Loucy (cell line): ENCODE measurements around the gene AK3.

Experiments used
- H2AFZ ChIP-seq: fragments of 200-600 bp; sonication (generic); 2 replicates; pipeline ENCODE4 v1.6.0; 2016; ENCODE audit warnings: antibody characterized with exemption, mild to moderate bottlenecking, low read length, moderate library complexity
- H3F3A ChIP-seq: fragments of 200-600 bp; 2 replicates; pipeline ENCODE4 v1.6.0; 2016; ENCODE audit warnings: antibody characterized with exemption, low read depth, mild to moderate bottlenecking
- H3K27me3 ChIP-seq: fragments of 200-600 bp; sonication (generic); 2 replicates; pipeline ENCODE4 v1.6.1; 2014; ENCODE audit warnings: low read length, mild to moderate bottlenecking; ENCODE audit not compliant: insufficient read depth, poor library complexity, severe bottlenecking
- H3K36me3 ChIP-seq: fragments of 200-600 bp; sonication (generic); 2 replicates; pipeline ENCODE4 v1.6.1; 2016; ENCODE audit warnings: low read length; ENCODE audit not compliant: insufficient read depth
- H3K4me1 ChIP-seq: fragments of 200-600 bp; sonication (generic); 2 replicates; pipeline ENCODE4 v1.5.1; 2014; ENCODE audit warnings: low read length, mild to moderate bottlenecking; ENCODE audit not compliant: insufficient read depth, poor library complexity, severe bottlenecking
- H3K4me2 ChIP-seq: fragments of 200-600 bp; sonication (generic); 2 replicates; pipeline ENCODE4 v1.6.0; 2014; ENCODE audit warnings: antibody characterized with exemption, low read length, low read depth, mild to moderate bottlenecking; ENCODE audit not compliant: poor library complexity, severe bottlenecking
- H3K4me3 ChIP-seq: fragments of 200-600 bp; sonication (generic); 2 replicates; pipeline ENCODE4 v1.5.1; 2014; ENCODE audit warnings: low read length, mild to moderate bottlenecking, mixed read lengths; ENCODE audit not compliant: poor library complexity, severe bottlenecking
- H3K79me2 ChIP-seq: fragments of 200-600 bp; sonication (generic); 2 replicates; pipeline ENCODE4 v1.6.1; 2014; ENCODE audit warnings: low read length; ENCODE audit not compliant: insufficient read depth
- H3K9ac ChIP-seq: fragments of 200-600 bp; sonication (generic); 2 replicates; pipeline ENCODE4 v1.6.0; 2014; ENCODE audit warnings: mild to moderate bottlenecking, low read depth, low read length, moderate library complexity; ENCODE audit not compliant: poor library complexity, severe bottlenecking
- H3K9me2 ChIP-seq: fragments of 200-600 bp; sonication (generic); replicated peaks from 2 replicates; pipeline ENCODE4 v1.6.1; 2016; ENCODE audit warnings: low read depth, low read length, mixed read lengths
- H3K9me3 ChIP-seq: fragments of 200-600 bp; sonication (generic); 2 replicates; pipeline ENCODE4 v1.6.1; 2014; ENCODE audit warnings: mild to moderate bottlenecking, antibody characterized with exemption, low read length, low read depth; ENCODE audit not compliant: insufficient read depth
- H4K20me1 ChIP-seq: fragments of 200-600 bp; sonication (generic); 2 replicates; pipeline ENCODE4 v1.6.0; 2014; ENCODE audit warnings: antibody characterized with exemption, low read length, mild to moderate bottlenecking; ENCODE audit not compliant: insufficient read depth, poor library complexity, severe bottlenecking
- EZH2phosphoT487 ChIP-seq: fragments of 200-600 bp; IDR thresholded peaks from 2 replicates; pipeline ENCODE4 v1.6.1; 2018; ENCODE audit warnings: antibody characterized with exemption, mild to moderate bottlenecking, moderate library complexity, borderline replicate concordance
- TF ChIP-seq, protein P1 (sequence below): fragments of 200-600 bp; sonication (generic); conservative IDR thresholded peaks from 2 replicates; pipeline ENCODE4 v1.5.1; 2014; ENCODE audit warnings: mild to moderate bottlenecking, antibody characterized with exemption, low read length

The AK3 gene

DNA sequence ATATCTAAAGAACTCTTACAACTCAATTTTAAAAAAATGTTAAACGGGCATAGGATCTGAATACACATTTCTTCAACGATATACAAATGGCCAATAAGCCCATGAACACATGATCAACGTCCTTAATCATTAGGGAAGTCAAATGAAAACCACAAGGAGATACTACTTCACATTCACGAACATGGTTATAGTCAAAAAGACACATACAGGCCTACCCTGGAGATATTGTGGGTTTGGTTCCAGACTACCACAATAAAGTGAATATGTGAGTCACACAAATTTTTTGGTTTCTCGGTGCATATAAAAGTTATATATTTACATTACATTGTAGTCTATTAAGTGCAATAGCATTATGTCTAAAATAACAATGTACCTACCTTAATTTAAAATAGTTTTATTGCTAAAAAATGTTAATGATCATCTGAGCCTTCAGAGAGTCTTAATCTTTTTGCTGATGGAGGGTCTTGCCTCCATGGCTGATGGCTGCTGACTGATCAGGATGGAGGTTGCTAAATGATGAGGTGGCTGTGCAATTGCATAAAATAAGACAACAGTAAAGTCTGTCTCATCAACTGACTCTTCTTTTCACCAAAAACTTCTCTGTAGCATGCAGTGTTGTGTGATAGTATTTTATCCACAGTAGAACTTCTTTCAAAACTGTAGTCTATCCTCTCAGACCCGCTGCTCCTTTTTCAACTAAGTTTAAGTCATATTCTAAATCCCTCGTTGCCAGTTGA, 15.1 kb downstream of the AK3 start:
- H3K9me3 ChIP-seq = no peaks in the 10 kb centered on the region
- no peak overlapping the region for H3K4me2 ChIP-seq
- no peak overlapping the region for H3K4me3 ChIP-seq
- H3K79me2 ChIP-seq = peaks cover 22% of the 10 kb centered on the region
- no peaks in the 10 kb centered on the region for H3K9me2 ChIP-seq
- peaks cover 14% of the 10 kb centered on the region; the same call in 1 of the 2 replicates for H3K36me3 ChIP-seq
- no peaks in the 10 kb centered on the region for H3K27me3 ChIP-seq
- TF ChIP-seq, protein P1, sequence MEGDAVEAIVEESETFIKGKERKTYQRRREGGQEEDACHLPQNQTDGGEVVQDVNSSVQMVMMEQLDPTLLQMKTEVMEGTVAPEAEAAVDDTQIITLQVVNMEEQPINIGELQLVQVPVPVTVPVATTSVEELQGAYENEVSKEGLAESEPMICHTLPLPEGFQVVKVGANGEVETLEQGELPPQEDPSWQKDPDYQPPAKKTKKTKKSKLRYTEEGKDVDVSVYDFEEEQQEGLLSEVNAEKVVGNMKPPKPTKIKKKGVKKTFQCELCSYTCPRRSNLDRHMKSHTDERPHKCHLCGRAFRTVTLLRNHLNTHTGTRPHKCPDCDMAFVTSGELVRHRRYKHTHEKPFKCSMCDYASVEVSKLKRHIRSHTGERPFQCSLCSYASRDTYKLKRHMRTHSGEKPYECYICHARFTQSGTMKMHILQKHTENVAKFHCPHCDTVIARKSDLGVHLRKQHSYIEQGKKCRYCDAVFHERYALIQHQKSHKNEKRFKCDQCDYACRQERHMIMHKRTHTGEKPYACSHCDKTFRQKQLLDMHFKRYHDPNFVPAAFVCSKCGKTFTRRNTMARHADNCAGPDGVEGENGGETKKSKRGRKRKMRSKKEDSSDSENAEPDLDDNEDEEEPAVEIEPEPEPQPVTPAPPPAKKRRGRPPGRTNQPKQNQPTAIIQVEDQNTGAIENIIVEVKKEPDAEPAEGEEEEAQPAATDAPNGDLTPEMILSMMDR = no peak
- TF ChIP-seq EZH2phosphoT487 = no peak
- H4K20me1 ChIP-seq = peaks cover 4% of the 10 kb centered on the region
- H3K4me1 ChIP-seq = no peaks in the 10 kb centered on the region
- no peaks in the 10 kb centered on the region for H3F3A ChIP-seq
- H3K9ac ChIP-seq = no peak overlapping the region
- H2AFZ ChIP-seq = no peak overlapping the region

DNA sequence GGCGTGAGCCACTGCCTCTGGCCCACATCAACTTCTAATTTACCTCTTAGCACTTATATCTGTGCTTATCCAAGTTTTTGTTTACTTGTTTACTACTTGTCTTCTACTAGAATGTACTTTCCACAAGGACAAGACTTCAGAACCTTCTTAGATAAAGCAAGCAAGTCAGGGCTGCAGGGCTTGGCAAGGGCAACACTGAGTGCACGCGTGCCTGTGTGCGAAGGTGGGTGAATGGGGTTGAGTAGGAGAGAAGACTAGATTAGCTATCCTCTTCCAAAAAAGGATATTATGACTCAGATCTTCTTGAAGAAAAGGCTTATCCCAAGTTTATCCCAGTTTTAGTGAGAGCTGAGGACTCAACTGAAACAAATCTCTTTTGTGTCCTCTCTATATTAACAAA, 19.3 kb downstream of the AK3 start:
- Histone ChIP-seq H3K9me3 (no peaks in the 10 kb centered on the region), H3K79me2 (0 out of 2 replicates have a peak, but pooled peaks cover 5% of the 10 kb centered on the region), H3K36me3 (peaks cover 47% of the 10 kb centered on the region; the same call in 1 of the 2 replicates), H3K9ac (no peak overlapping the region), H3K9me2 (no peaks in the 10 kb centered on the region), H3K27me3 (no peaks in the 10 kb centered on the region), H4K20me1 (peaks cover 4% of the 10 kb centered on the region), H3K4me1 (no peaks in the 10 kb centered on the region), H3K4me2 (no peak overlapping the region), H2AFZ (no peak overlapping the region), H3K4me3 (no peak overlapping the region), H3F3A (no peaks in the 10 kb centered on the region)
- TF ChIP-seq EZH2phosphoT487 = no peak
- TF ChIP-seq, protein P1 = no peak

DNA sequence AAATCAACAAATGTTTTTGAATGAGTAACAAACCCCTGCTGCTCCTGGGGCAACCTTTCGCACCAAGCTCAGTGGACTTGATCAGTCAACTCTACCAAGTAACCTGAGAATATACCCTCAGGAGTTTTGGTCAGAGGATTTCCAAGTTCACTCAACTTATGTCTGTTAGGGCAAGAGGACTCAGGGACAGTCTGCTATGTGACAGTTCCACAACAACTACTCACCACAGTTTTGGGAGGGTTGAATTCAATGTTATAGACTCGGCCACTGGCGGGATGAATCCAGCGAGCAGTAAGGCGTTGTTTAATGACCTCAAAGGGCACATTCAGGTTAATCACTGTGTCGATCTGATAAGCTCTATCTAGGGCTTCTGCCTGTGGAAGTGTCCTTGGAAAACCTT, 22.1 kb downstream of the AK3 start:
- Histone ChIP-seq H3K4me3 (no peak overlapping the region), H3K4me1 (no peaks in the 10 kb centered on the region), H4K20me1 (no peaks in the 10 kb centered on the region), H3K36me3 (peaks cover 64% of the 10 kb centered on the region; the same call in 1 of the 2 replicates), H3K9me2 (no peaks in the 10 kb centered on the region), H3K27me3 (no peaks in the 10 kb centered on the region), H3K9ac (no peak overlapping the region), H3K4me2 (no peak overlapping the region), H3K79me2 (no peaks in the 10 kb centered on the region), H3K9me3 (no peaks in the 10 kb centered on the region), H3F3A (no peaks in the 10 kb centered on the region; the same call in 1 of the 2 replicates), H2AFZ (no peak overlapping the region)
- TF ChIP-seq EZH2phosphoT487 = no peak
- TF ChIP-seq, protein P1 = no peak
